NCI-H1092 treated with DMSO at 0.1 percent for 48 hours (cell line): Measurements from ENCODE around the gene PBX4.
"Not testable (repeated sequence)": the region's sequence is repeated elsewhere in the genome, so short reads cannot be mapped to it uniquely, and the experiment has no call there.

ENCODE experiments used
- DNase-seq: peaks from one replicate; lab custom pipeline; 2025; lab: John Stamatoyannopoulos, UW

PBX4 gene

GRCh38 chr19:19626516-19627472 is 8.3 kb upstream of the PBX4 start:
- DNase-seq = no peak

GRCh38 chr19:19624032-19624570 is 5.6 kb upstream of the PBX4 start:
- DNase-seq = no peak

GRCh38 chr19:19623383-19623782 is 4.9 kb upstream of the PBX4 start:
- no peak for DNase-seq

- DNase-seq = no peak
These were observed 1.3 kb upstream of the PBX4 start for GRCh38 chr19:19619849-19620210.

- DNase-seq = no peak
These were observed 828 bp upstream of the PBX4 start for GRCh38 chr19:19619181-19619848.

- DNase-seq = no peak
These were observed 3.4 kb downstream of the PBX4 start for GRCh38 chr19:19615086-19615485.

- DNase-seq = no peak
These were observed 5.0 kb downstream of the PBX4 start for GRCh38 chr19:19613506-19613905.

GRCh38 chr19:19610376-19611202 is 7.9 kb downstream of the PBX4 start:
- DNase-seq = no peak

- DNase-seq = not testable (repeated sequence)
These were observed 11.8 kb downstream of the PBX4 start for GRCh38 chr19:19606686-19607085.

- DNase-seq = no peak
These were observed 12.5 kb downstream of the PBX4 start for GRCh38 chr19:19606021-19606420.

GRCh38 chr19:19602713-19603324 is 15.7 kb downstream of the PBX4 start:
- no peak for DNase-seq

GRCh38 chr19:19602136-19602712 is 16.3 kb downstream of the PBX4 start:
- DNase-seq = no peak

- DNase-seq = no peak
These were observed 17.6 kb downstream of the PBX4 start for GRCh38 chr19:19600793-19601330.

- DNase-seq = not testable (repeated sequence)
These were observed 19.6 kb downstream of the PBX4 start for GRCh38 chr19:19598728-19599451.

- DNase-seq = no peak
These were observed 20.6 kb downstream of the PBX4 start for GRCh38 chr19:19597809-19598306.

GRCh38 chr19:19595171-19595701 is 23.3 kb downstream of the PBX4 start:
- DNase-seq = no peak

GRCh38 chr19:19594381-19594780 is 24.1 kb downstream of the PBX4 start:
- DNase-seq = no peak

GRCh38 chr19:19592690-19593089 is 25.8 kb downstream of the PBX4 start:
- DNase-seq = no peak

- no peak for DNase-seq
These were observed 27.2 kb downstream of the PBX4 start for GRCh38 chr19:19591133-19591825.
